GM12878 (cell line): ENCODE results near the gene IER5. TPM values are rescaled to one million over a fixed set of nuclear protein-coding genes. Genes with fewer than 3 reads are reported as not detected.
A peak's percentile ranks its signal among the peaks of the same experiment; 100 is the strongest.

Source experiments
- ATAC-seq: fragments of 200-7000 bp; cut with Tn5 transposase; 3 replicates; pipeline ENCODE4 v1.9.1; 2020; ENCODE audit warnings: mild to moderate bottlenecking, moderate library complexity
- BruUV-seq: library from RNA; stranded (reverse); fragments of 400-500 nt; replicated peaks from 2 replicates; lab custom pipeline; 2021; lab: Mats Ljungman, UMichigan
- CTCF ChIA-PET: fragments of 300-600 bp; sonication (Branson Sonifier 250); formaldehyde crosslinking; extraction: SDS; loops from one replicate; lab custom pipeline; 2021; ENCODE audit warnings: inconsistent platforms; lab: Yijun Ruan, JAX
- POLR2A ChIA-PET: fragments of 350-600 bp; formaldehyde crosslinking; extraction: SDS; loops from one replicate; lab custom pipeline; 2021; ENCODE audit warnings: inconsistent platforms; lab: Charles Lee
- RAD21 ChIA-PET: fragments of 300-600 bp; sonication (Branson Sonifier 250); formaldehyde crosslinking; loops from one replicate; lab custom pipeline; 2023; ENCODE audit warnings: antibody characterized with exemption; ENCODE audit not compliant: unreplicated experiment; lab: Charles Lee
- SMC1A ChIA-PET: fragments of 300-600 bp; sonication (Branson Sonifier 250); formaldehyde crosslinking; loops from one replicate; lab custom pipeline; 2023; ENCODE audit not compliant: unreplicated experiment, uncharacterized antibody; lab: Charles Lee
- DNase-seq: peaks from one replicate; pipeline ENCODE4 v3.0.0-alpha.2; 2011; ENCODE audit warnings: low read depth, low spot score
- FAIRE-seq: peaks from 3 replicates; lab custom pipeline; 2011; peaks lifted over from hg19 to GRCh38; lab: Jason Lieb, UNC
- H2AFZ ChIP-seq: 2 replicates; pipeline ENCODE4 v1.6.0; 2011; ENCODE audit warnings: low read depth, low read length, control low read depth; ENCODE audit not compliant: control insufficient read depth
- H3K27ac ChIP-seq: 2 replicates; pipeline ENCODE4 v1.5.1; 2011; ENCODE audit warnings: control low read depth; ENCODE audit not compliant: control insufficient read depth, insufficient read depth
- H3K27me3 ChIP-seq, 2 experiments: replicated peaks in 1 of 2; 2 replicates each; pipeline versions ENCODE4 v1.6.0 to v1.6.1; 2011; ENCODE audit warnings: low read length in 1 of 2; ENCODE audit not compliant: control insufficient read depth in 2 of 2, insufficient read depth in 2 of 2
- H3K36me3 ChIP-seq, 2 experiments: 2 replicates each; pipeline ENCODE4 v1.5.1; 2011; ENCODE audit warnings: low read length in 1 of 2; ENCODE audit not compliant: control insufficient read depth in 2 of 2, insufficient read depth in 2 of 2
- H3K4me1 ChIP-seq: 2 replicates; pipeline ENCODE4 v1.6.1; 2011; ENCODE audit warnings: mild to moderate bottlenecking, low read length, moderate library complexity, mixed read lengths; ENCODE audit not compliant: control insufficient read depth, insufficient read depth
- H3K4me2 ChIP-seq: 2 replicates; pipeline ENCODE4 v1.6.0; 2011; ENCODE audit warnings: control low read depth; ENCODE audit not compliant: control insufficient read depth, insufficient read depth
- H3K4me3 ChIP-seq: fragments of 200-600 bp; sonication (generic); 2 replicates; pipeline ENCODE4 v1.5.1; 2016
- H3K79me2 ChIP-seq: 2 replicates; pipeline ENCODE4 v1.6.0; 2011; ENCODE audit warnings: low read length; ENCODE audit not compliant: control insufficient read depth, insufficient read depth
- H3K9ac ChIP-seq: 2 replicates; pipeline ENCODE4 v1.8.0; 2011; ENCODE audit warnings: low read length, control low read depth, mixed read lengths; ENCODE audit not compliant: control insufficient read depth, insufficient read depth
- H3K9me3 ChIP-seq: replicated peaks from 3 replicates; pipeline ENCODE4 v1.5.1; 2011; ENCODE audit warnings: mild to moderate bottlenecking, low read length; ENCODE audit not compliant: control insufficient read depth, insufficient read depth
- H4K20me1 ChIP-seq: 2 replicates; pipeline ENCODE4 v1.6.0; 2011; ENCODE audit not compliant: control insufficient read depth, insufficient read depth
- BCL3 ChIP-seq: IDR thresholded peaks from 2 replicates; pipeline ENCODE4 v1.6.1; 2011; ENCODE audit warnings: borderline replicate concordance, low read depth, mild to moderate bottlenecking, moderate library complexity, low read length; ENCODE audit not compliant: insufficient read depth, poor library complexity, severe bottlenecking
- BHLHE40 ChIP-seq, 2 experiments: fragments of 450-650 bp in 1 of 2; IDR thresholded peaks; 2 replicates each; pipeline ENCODE4 v1.6.1; 2011 to 2017; ENCODE audit warnings: low read depth in 2 of 2, borderline replicate concordance in 1 of 2, improper control_type of control experiment in 1 of 2, low read length in 1 of 2, mild to moderate bottlenecking in 1 of 2
- CREB1 ChIP-seq: IDR thresholded peaks from 2 replicates; pipeline ENCODE4 v1.6.1; 2012; ENCODE audit warnings: low read depth, mild to moderate bottlenecking, inconsistent platforms
- CREM ChIP-seq: IDR thresholded peaks from 2 replicates; pipeline ENCODE4 v1.6.1; 2014; ENCODE audit warnings: antibody characterized with exemption, low read depth
- EED ChIP-seq: sonication (generic); IDR thresholded peaks from 2 replicates; pipeline ENCODE4 v1.6.1; 2016; ENCODE audit warnings: antibody characterized with exemption, low read depth
- MAX ChIP-seq: IDR thresholded peaks from 2 replicates; pipeline ENCODE4 v1.6.1; 2012; ENCODE audit warnings: low read depth, low read length, improper control_type of control experiment
- MLLT1 ChIP-seq: fragments of 450-650 bp; IDR thresholded peaks from 2 replicates; pipeline ENCODE4 v1.6.1; 2016; ENCODE audit warnings: mild to moderate bottlenecking
- MTA3 ChIP-seq: IDR thresholded peaks from 2 replicates; pipeline ENCODE4 v1.6.1; 2012; ENCODE audit warnings: low read length, inconsistent platforms, borderline replicate concordance
- MXI1 ChIP-seq: fragments of 150-350 bp; IDR thresholded peaks from 2 replicates; pipeline ENCODE4 v1.6.1; 2011; ENCODE audit warnings: low read depth, mild to moderate bottlenecking, inconsistent platforms, low read length, improper control_type of control experiment
- NFIC ChIP-seq: IDR thresholded peaks from 2 replicates; pipeline ENCODE4 v1.6.1; 2012; ENCODE audit warnings: low read depth, mild to moderate bottlenecking, inconsistent platforms, low read length, moderate library complexity
- NKRF ChIP-seq: fragments of 450-650 bp; conservative IDR thresholded peaks from 2 replicates; pipeline ENCODE4 v1.6.1; 2017; ENCODE audit warnings: mild to moderate bottlenecking, moderate library complexity
- NR2C1 ChIP-seq: fragments of 450-650 bp; IDR thresholded peaks from 2 replicates; pipeline ENCODE4 v1.6.1; 2017; ENCODE audit warnings: antibody characterized with exemption, mild to moderate bottlenecking, moderate library complexity
- POLR2A ChIP-seq: IDR thresholded peaks from 2 replicates; pipeline ENCODE4 v1.6.1; 2011; ENCODE audit warnings: low read depth, mild to moderate bottlenecking, low read length
- RCOR1 ChIP-seq: conservative IDR thresholded peaks from 2 replicates; pipeline ENCODE4 v1.6.1; 2012; ENCODE audit warnings: low read depth, low read length, improper control_type of control experiment
- ZNF207 ChIP-seq: fragments of 450-650 bp; IDR thresholded peaks from 2 replicates; pipeline ENCODE4 v1.6.1; 2014; ENCODE audit warnings: antibody characterized with exemption, mild to moderate bottlenecking, borderline replicate concordance
- ZNF217 ChIP-seq: fragments of 450-650 bp; IDR thresholded peaks from 2 replicates; pipeline ENCODE4 v1.6.1; 2017; ENCODE audit warnings: antibody characterized with exemption, mild to moderate bottlenecking
- WGBS: methylation state at CpG from one replicate; pipeline ENCODE4 v1.1.6; 2016; ENCODE audit warnings: low lambda C conversion rate; ENCODE audit not compliant: insufficient replicate concordance, insufficient coverage; ENCODE audit errors: missing lambda C conversion rate; 5-methylcytosine and 5-hydroxymethylcytosine counted together
- in situ Hi-C: fragments of 300-500 bp; cut with MboI; formaldehyde crosslinking; loops from 9 replicates; pipeline ENCODE4 v1.14.3; 2018; ENCODE audit warnings: mixed read lengths
- intact Hi-C: fragments of 100-400 bp; cut with micrococcal nuclease; formaldehyde crosslinking; loops from one replicate; pipeline ENCODE4 v1.14.2; 2022; ENCODE audit not compliant: unreplicated experiment
- polyA plus RNA-seq, 11 experiments: library from polyadenylated mRNA; depleted of rRNA in 4 of 11; unstranded in 6 of 11; stranded (reverse) in 5 of 11; fragments of >200 nt; fragmentation: Nextera tagmentation in 4 of 11; fragmentation: Illumina TruSeq in 1 of 11; extraction: Ambion mirVana in 4 of 11; extraction: Trizol in 1 of 11; gene quantifications; 1 replicate in 1 of 11; 2 replicates in 10 of 11; pipeline versions ENCODE4 v1.2.1 to v1.2.3, GENCODE V29; 2011 to 2016; ENCODE audit warnings: inconsistent platforms in 2 of 11, missing spikeins in 2 of 11, low read depth in 1 of 11
- total RNA-seq, 4 experiments: library from RNA; depleted of rRNA in 3 of 4; stranded (reverse); fragments of >200 nt in 3 of 4; fragmentation: Illumina TruSeq in 1 of 4; extraction: Trizol in 1 of 4; gene quantifications; 2 replicates each; pipeline versions ENCODE4 v1.2.1 to v1.2.3, GENCODE V29; 2013 to 2021

Gene IER5
- total and polyA plus RNA-seq, 10 of the 15 experiments (the other 5 are each of a cell fraction or from before 2014, with no cell fraction given) = 4.3 to 75.2 (median 30.5) TPM

GRCh38 chr1:181061891-181062835 is 26.3 kb upstream of the IER5 start:
- H3K9ac ChIP-seq = peak overlapping the region; percentile 76
- H4K20me1 ChIP-seq = no peaks in the 10 kb centered on the region
- in situ Hi-C loops = no loop called here
- POLR2A ChIA-PET = interaction anchor here (0.6 to 2.6 kb wide), 18 partner anchors 14 to 460 kb away, joined by 3 to 20 read pairs (median 6); no protein-coding TSS in a partner anchor
- H2AFZ ChIP-seq = peak overlapping the region; percentile 52
- peaks cover 0 to 6% of the 10 kb centered on the region in 2 experiments; a peak in 1 of 4 replicates for H3K36me3 ChIP-seq
- peak overlapping the region; percentile 57 for H3K4me3 ChIP-seq
- no peaks in the 10 kb centered on the region for H3K27me3 ChIP-seq
- H3K79me2 ChIP-seq = no peaks in the 10 kb centered on the region; the same call in 1 of the 2 replicates
- no peaks in the 10 kb centered on the region; the same call in 2 of the 3 replicates for H3K9me3 ChIP-seq
- FAIRE-seq (no peak), DNase-seq (peak; percentile 90), ATAC-seq (peak; percentile 92)
- RAD21 ChIA-PET = interaction anchor here (0.5 to 4.2 kb wide), 33 partner anchors 10 to 874 kb away, joined by 3 to 37 read pairs (median 4); partner anchors contain the start of gene STX6
- SMC1A ChIA-PET = interaction anchor here (0.6 to 4.8 kb wide), 32 partner anchors 10 to 369 kb away, joined by 3 to 53 read pairs (median 6); partner anchors contain the start of genes KIAA1614 and MR1
- H3K4me1 ChIP-seq = peaks cover 32% of the 10 kb centered on the region
- H3K4me2 ChIP-seq = peak overlapping the region; percentile 83
- no TSS peak for BruUV-seq
- peak overlapping the region; percentile 96 for H3K27ac ChIP-seq
- under 1% methylated on average over 15 of the region's 15 CpGs for WGBS
- CTCF ChIA-PET = interaction anchor here (0.8 to 4.1 kb wide), 16 partner anchors 10 to 363 kb away, joined by 3 to 35 read pairs (median 7); no protein-coding TSS in a partner anchor
- intact Hi-C loops = loop anchor here (1.0 to 2.0 kb wide), 3 partner anchors 18 to 73 kb away; partner anchors contain the start of gene IER5
- TF ChIP-seq NR2C1 (no peak), ZNF217 (peak; percentile 72), NFIC (peak; percentile 85), CREB1 (0 out of 2 replicates have a peak, but pooled peaks have one; percentile 6), POLR2A (peak; percentile 74), MLLT1 (peak; percentile 85; the same call in 1 of the 2 replicates), BHLHE40 (IDR thresholded peaks at IDR 0.05; ENCODE audit: borderline replicate concordance in 1 of 2, low read depth in 2 of 2, low read length in 1 of 2) (peak in 1 of 2 experiments; percentile 50), EED (peak; percentile 99), BCL3 (peak; percentile 47), CREM (peak; percentile 44), MAX (0 out of 2 replicates have a peak, but pooled peaks have one; percentile 47), MTA3 (peak; percentile 65), RCOR1 (0 out of 2 replicates have a peak, but pooled peaks have one; percentile 63), NKRF (peak; percentile 72; the same call in 1 of the 2 replicates), ZNF207 (peak; percentile 74; the same call in 1 of the 2 replicates), MXI1 (0 out of 2 replicates have a peak, but pooled peaks have one; percentile 39)
